Smooth muscle cell of trachea (primary cell): Measurements from ENCODE around the gene PLA2G12B. TPM values are rescaled to one million over a fixed set of nuclear protein-coding genes. Genes with fewer than 3 reads are reported as not detected.

Source experiments
- total RNA-seq: library from RNA; depleted of rRNA; stranded (reverse); fragments of >200 nt; gene quantifications from 2 replicates; pipeline ENCODE4 v1.2.1, GENCODE V29; 2014

PLA2G12B gene, protein sequence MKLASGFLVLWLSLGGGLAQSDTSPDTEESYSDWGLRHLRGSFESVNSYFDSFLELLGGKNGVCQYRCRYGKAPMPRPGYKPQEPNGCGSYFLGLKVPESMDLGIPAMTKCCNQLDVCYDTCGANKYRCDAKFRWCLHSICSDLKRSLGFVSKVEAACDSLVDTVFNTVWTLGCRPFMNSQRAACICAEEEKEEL
- total RNA-seq = not detected in 2 replicates

GRCh38 chr10:72954596-72955554 is at the start of gene PLA2G12B:
TSS of gene PLA2G12B (minus strand) at chr10:72954806. CDS start at chr10:72954685, 121 bp downstream.

GRCh38 chr10:72893136-72893798 is 61.3 kb downstream of the PLA2G12B start, which contains the start of gene OIT3:
TSS of gene OIT3 (plus strand) at chr10:72893739. CDS start at chr10:72893799, 60 bp downstream.

Other genes with a start within 250 kb of the PLA2G12B start
- under 0.01 and 0.17 TPM in 2 replicates for gene OIT3, start 61.1 kb downstream of the PLA2G12B start, total RNA-seq
- 196 and 231 TPM in 2 replicates for gene P4HA1, start 142.1 kb upstream of the PLA2G12B start, total RNA-seq
- 1.2 and 2.5 TPM in 2 replicates for gene NUDT13, start 155.6 kb upstream of the PLA2G12B start, total RNA-seq
- gene ECD, start 213.2 kb upstream of the PLA2G12B start, total RNA-seq = 27.1 and 31.6 TPM in 2 replicates
- 33.5 and 44.3 TPM in 2 replicates for gene FAM149B1, start 213.3 kb upstream of the PLA2G12B start, total RNA-seq